Mucosa of descending colon (tissue), 3 donors: ENCODE data around the gene HIP1. TPM values are rescaled to one million over a fixed set of nuclear protein-coding genes. Genes with fewer than 3 reads are reported as not detected.
"Not testable (repeated sequence)": the region's sequence is repeated elsewhere in the genome, so short reads cannot be mapped to it uniquely, and the experiment has no call there.

Source experiments
- ATAC-seq: fragments of 200-7000 bp; cut with Tn5 transposase; one replicate; pipeline ENCODE4 v1.9.1; 2020; ENCODE audit warnings: mild to moderate bottlenecking, moderate library complexity
- DNase-seq, 3 donors: peaks; one replicate each; pipeline ENCODE4 v3.0.0-alpha.2; 2020
- H3K36me3 ChIP-seq: fragments of 200-600 bp; one replicate; pipeline ENCODE4 v1.8.0; 2021; ENCODE audit warnings: low read depth, mild to moderate bottlenecking
- H3K4me1 ChIP-seq: fragments of 200-600 bp; one replicate; pipeline ENCODE4 v1.8.0; 2021; ENCODE audit warnings: low read depth, mild to moderate bottlenecking
- H3K4me3 ChIP-seq: fragments of 200-600 bp; one replicate; pipeline ENCODE4 v1.8.0; 2021; ENCODE audit warnings: mild to moderate bottlenecking
- H3K9me3 ChIP-seq: fragments of 200-600 bp; one replicate; pipeline ENCODE4 v1.8.0; 2021; ENCODE audit warnings: mild to moderate bottlenecking
- intact Hi-C, 2 donors: fragments of 100-400 bp; cut with DNase I in 1 of 2; cut with micrococcal nuclease in 1 of 2; formaldehyde crosslinking; loops; one replicate each; pipeline versions ENCODE4 v1.11.0 to v1.11.1; 2022; cut with DNase I, micrococcal nuclease
- total RNA-seq, 3 donors: library from RNA; stranded (reverse); fragmentation: NEBNext Ultra II Directional in 2 of 3; extraction: Animal tissue kit (Norgen Biotek cat#: 25700) in 2 of 3; gene quantifications; one replicate each; pipeline versions ENCODE4 v1.2.1 to v1.2.4, GENCODE V29; 2021 to 2023
- TF ChIP-seq, protein P1 (sequence below): fragments of 200-600 bp; IDR thresholded peaks from one replicate; pipeline ENCODE4 v1.8.0; 2022; ENCODE audit warnings: antibody characterized with exemption, mild to moderate bottlenecking
- donor health status: DM: no; HTN: no; CAD: no; lungs with moderate emphysema.
- donor health status: DM: no; HTN: no; CAD: no.
- donor health status: DM: no; HTN: yes; CAD: no.

Gene HIP1
- total RNA-seq, 3 donors from 2014 or later = 5.7 to 14.2 (median 6.7) TPM

DNA sequence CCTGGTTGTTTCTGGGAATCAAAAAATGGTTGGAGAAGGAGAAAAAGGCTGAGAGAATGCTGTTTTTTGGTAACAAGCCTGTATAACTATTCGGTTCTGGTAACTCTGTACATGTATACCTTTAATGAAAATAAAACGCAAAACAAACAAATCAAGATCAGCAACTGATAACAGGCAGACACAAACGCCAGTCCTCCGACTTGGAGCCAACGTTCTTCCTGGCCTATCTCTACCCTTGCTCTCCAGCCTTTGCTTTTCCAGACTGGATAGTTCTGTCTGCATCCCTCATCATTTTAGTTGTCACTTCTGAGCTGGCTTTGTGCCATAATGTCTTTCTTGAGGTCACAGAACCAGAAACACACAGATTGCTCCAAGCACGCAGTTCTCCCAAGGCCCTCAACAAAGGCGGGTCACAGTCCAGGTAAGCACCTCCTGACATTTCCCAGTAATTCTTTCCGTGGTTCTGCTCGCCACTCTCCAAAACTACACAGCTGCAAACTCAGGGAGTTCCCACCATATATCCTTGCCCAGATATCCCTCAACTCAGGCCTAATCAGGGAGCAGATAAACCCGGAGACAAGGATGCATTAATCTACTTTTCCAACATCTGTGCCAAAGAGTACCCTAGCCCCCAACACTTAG is 20.2 kb downstream of the HIP1 start:
- intact Hi-C loops = no loop called here
- TF ChIP-seq, protein P1, sequence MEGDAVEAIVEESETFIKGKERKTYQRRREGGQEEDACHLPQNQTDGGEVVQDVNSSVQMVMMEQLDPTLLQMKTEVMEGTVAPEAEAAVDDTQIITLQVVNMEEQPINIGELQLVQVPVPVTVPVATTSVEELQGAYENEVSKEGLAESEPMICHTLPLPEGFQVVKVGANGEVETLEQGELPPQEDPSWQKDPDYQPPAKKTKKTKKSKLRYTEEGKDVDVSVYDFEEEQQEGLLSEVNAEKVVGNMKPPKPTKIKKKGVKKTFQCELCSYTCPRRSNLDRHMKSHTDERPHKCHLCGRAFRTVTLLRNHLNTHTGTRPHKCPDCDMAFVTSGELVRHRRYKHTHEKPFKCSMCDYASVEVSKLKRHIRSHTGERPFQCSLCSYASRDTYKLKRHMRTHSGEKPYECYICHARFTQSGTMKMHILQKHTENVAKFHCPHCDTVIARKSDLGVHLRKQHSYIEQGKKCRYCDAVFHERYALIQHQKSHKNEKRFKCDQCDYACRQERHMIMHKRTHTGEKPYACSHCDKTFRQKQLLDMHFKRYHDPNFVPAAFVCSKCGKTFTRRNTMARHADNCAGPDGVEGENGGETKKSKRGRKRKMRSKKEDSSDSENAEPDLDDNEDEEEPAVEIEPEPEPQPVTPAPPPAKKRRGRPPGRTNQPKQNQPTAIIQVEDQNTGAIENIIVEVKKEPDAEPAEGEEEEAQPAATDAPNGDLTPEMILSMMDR = no peak
- no peak overlapping the region for H3K4me3 ChIP-seq
- H3K4me1 ChIP-seq = no peaks in the 10 kb centered on the region
- ATAC-seq (peak; percentile 47), DNase-seq (no peak)
- no peaks in the 10 kb centered on the region for H3K9me3 ChIP-seq
- no peaks in the 10 kb centered on the region for H3K36me3 ChIP-seq

DNA sequence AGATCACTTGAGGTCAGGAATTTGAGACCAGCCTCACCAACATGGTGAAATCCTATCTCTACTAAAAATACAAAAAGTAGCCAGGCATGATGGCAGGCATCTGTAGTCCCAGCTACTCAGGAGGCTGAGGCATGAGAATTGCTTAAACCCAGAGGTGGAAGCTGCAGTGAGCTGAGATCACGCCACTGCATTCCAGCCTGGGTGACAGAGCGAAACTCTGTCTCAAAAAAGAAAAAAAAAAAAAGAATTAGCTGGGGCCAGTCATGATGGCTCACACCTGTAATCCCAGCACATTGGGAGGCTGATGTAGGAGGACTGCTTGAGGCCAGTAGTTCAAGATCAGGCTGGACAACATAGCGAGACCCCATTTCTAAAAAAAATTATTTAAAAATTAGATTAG is 21.0 kb downstream of the HIP1 start:
- intact Hi-C loops, H3K9me3 ChIP-seq, H3K4me1 ChIP-seq, ATAC-seq, H3K4me3 ChIP-seq, DNase-seq, H3K36me3 ChIP-seq: not testable (repeated sequence)

DNA sequence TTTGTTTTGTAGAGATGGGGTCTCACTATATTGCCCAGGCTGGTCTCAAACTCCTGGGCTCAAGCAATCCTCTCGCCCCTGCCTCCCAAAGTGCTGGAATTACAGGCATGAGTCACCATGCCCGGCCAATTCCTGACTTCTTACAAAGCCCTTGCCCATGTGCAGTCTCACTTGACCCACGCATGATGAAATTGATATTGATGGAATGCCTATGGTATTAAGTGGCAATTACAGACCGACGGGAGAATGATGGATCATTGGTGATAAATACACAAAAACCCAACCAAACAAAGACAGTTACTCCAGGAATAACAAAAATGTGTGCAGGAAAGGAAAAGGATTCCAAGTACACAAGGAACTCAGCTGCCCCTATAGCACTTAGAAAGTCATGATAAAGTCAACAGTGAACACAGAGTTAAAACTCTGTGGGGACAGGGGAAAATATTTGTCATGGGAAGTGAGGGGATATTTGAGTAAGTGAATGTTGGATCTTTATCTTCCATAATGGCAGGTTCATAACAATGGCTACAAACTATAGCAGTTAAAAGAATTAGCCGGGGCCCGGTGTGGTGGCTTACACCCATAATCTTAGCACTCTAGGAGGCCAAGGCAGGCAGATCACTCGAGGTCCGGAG is 21.6 kb downstream of the HIP1 start:
- intact Hi-C loops = no loop called here
- no peaks in the 10 kb centered on the region for H3K36me3 ChIP-seq
- DNase-seq (no peak), ATAC-seq (no peak)
- no peaks in the 10 kb centered on the region for H3K9me3 ChIP-seq
- H3K4me3 ChIP-seq = no peak overlapping the region
- TF ChIP-seq, protein P1 = no peak
- peaks cover 6% of the 10 kb centered on the region for H3K4me1 ChIP-seq

DNA sequence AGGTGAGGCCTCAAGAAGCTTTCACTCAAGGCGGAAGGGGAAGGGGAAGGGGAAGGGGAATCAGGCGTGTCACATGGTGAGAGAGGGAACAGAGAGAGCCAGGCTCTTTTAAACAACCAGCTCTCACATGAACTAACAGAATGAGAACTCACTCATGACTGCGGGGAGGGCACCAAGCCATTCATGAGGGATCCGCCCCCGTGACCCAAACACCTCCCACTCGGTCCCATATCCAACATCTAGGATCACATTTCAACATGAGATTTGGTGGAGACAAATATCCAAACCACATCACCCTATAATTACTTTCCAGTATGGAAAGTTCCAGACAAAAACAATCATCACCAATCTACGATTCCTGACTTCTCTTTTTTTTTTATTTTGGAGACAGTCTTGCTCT is 22.9 kb downstream of the HIP1 start:
- Histone ChIP-seq H3K9me3 (no peaks in the 10 kb centered on the region), H3K36me3 (no peaks in the 10 kb centered on the region), H3K4me1 (peaks cover 6% of the 10 kb centered on the region), H3K4me3 (no peak overlapping the region)
- no peak for ATAC-seq
- TF ChIP-seq, protein P1 = no peak
- intact Hi-C loops = no loop called here
- DNase-seq = no peak

DNA sequence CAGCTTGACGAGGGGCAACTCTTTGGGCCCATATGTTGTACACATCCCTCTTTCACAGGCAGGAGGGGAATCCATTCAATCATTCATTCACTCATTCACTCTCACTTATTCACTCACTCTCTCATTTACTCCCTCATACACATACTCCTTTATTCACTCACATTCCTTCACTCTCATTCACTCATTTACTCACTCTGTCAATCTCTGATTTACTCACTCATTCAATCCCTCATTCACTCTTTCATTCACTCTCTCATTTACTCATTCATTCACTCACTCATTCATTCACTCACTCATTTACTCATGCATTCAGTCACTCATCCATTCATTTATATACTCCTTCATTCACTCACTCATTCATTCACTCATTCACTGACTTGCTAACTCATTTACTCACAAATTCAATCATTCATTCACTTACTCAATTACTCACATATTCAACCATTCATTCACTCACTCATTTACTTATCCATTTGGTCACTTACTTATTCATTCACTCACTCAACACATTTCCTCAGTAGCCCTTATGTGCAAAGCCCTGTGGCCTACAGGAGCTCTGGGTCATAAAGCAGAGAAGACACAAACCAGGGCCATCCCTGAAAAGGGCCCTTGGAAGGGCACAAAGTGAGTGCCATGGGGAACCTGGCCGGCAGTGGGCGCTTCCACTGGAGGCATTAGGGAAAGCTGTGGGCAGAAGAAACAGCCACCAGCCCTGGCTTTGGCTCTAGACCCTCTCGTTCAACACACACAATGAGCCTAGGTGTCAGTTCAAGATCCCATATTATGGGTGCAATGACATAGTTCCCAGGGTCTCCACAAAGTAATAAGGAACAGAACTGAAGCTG is 26.0 kb downstream of the HIP1 start:
- peaks cover 22% of the 10 kb centered on the region for H3K9me3 ChIP-seq
- H3K36me3 ChIP-seq = no peaks in the 10 kb centered on the region
- intact Hi-C loops = no loop called here
- DNase-seq = no peak
- no peak overlapping the region for H3K4me3 ChIP-seq
- H3K4me1 ChIP-seq = peaks cover 6% of the 10 kb centered on the region
- ATAC-seq = no peak
- TF ChIP-seq, protein P1 = no peak
